Measurements from ENCODE around the gene COL26A1.
"Not testable (repeated sequence)": the region's sequence is repeated elsewhere in the genome, so short reads cannot be mapped to it uniquely, and the experiment has no call there.

DNA sequence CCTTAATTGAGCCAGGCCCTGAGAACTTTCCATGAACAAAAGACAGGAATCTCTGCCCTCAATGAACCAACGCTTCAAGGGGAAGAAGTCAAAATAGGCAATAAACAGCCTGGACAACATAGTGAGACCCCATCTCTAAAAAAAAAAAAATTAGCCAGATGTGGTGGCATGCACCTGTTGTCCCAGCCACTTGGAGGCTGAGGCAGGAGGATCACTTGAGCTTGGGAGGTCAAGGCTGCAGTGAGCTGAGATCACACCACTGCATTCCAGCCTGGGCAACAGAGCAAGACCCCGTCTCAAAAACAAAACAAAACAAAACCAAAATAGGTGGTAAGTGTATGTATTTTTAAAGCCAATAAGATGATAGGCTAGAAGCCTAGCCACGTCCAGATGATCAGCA, 198.6 kb downstream of the COL26A1 start:
- TF ChIP-seq, protein P1, sequence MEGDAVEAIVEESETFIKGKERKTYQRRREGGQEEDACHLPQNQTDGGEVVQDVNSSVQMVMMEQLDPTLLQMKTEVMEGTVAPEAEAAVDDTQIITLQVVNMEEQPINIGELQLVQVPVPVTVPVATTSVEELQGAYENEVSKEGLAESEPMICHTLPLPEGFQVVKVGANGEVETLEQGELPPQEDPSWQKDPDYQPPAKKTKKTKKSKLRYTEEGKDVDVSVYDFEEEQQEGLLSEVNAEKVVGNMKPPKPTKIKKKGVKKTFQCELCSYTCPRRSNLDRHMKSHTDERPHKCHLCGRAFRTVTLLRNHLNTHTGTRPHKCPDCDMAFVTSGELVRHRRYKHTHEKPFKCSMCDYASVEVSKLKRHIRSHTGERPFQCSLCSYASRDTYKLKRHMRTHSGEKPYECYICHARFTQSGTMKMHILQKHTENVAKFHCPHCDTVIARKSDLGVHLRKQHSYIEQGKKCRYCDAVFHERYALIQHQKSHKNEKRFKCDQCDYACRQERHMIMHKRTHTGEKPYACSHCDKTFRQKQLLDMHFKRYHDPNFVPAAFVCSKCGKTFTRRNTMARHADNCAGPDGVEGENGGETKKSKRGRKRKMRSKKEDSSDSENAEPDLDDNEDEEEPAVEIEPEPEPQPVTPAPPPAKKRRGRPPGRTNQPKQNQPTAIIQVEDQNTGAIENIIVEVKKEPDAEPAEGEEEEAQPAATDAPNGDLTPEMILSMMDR (IDR thresholded peaks at IDR 0.05; ENCODE audit: insufficient read depth, low read length) = not testable (repeated sequence)
- not testable (repeated sequence) for TF ChIP-seq SPI1 (IDR thresholded peaks at IDR 0.05; ENCODE audit: borderline replicate concordance, low read depth); REST (IDR thresholded peaks at IDR 0.05; ENCODE audit: insufficient replicate concordance, low read depth)
